Measurements from ENCODE around the gene GRID2. TPM values are rescaled to one million over a fixed set of nuclear protein-coding genes. Genes with fewer than 3 reads are reported as not detected.

GRID2 gene
- polyA plus RNA-seq, 1 of the 3 experiments (the other 2 are of a cell fraction): not detected

DNA sequence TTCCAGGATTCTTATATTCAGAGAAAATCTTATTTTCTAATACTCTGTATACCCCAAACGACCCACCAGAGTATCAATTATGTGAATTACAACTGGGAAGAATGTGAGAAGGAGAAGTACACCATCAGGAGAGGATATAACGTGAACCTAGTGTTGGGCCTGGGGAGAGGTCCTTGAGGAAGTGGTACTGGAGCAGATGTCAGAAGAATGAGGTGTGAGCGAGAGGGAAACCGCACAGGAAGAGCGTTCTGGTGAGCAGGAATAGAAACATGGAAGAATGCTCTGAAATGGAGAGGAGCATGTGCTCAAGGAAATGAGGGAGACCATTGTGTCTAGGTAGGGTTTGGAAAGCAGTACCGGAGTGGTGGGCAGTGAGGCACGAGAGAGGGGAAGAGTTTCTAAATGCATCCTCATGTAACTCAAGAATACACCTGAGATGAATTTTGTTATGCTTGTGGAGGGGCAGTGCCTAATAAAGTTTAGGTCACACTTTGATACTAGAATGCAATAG lies 151.6 kb downstream of the GRID2 start:
- Histone ChIP-seq H4K20me1 (ENCODE audit: insufficient read depth) (no peaks in the 10 kb centered on the region), H3K4me1 (ENCODE audit: control insufficient read depth in 1 of 2, insufficient read depth in 2 of 2, low read depth in 1 of 2, low read length in 1 of 2) (no peaks in the 10 kb centered on the region), H3F3A (replicated peaks; ENCODE audit: insufficient read depth) (no peaks in the 10 kb centered on the region), H3K9ac (no peak overlapping the region), H3K4me2 (no peak overlapping the region), H3K79me2 (ENCODE audit: insufficient read depth) (no peaks in the 10 kb centered on the region), H3K4me3 (ENCODE audit: low read depth in 2 of 2, low read length in 1 of 2) (no peak overlapping the region), H3K27ac (ENCODE audit: low read depth in 2 of 2, low read length in 1 of 2) (no peak overlapping the region), H3K9me3 (no peaks in the 10 kb centered on the region), H2AFZ (ENCODE audit: low read depth) (no peak overlapping the region), H3K27me3 (ENCODE audit: insufficient read depth) (no peaks in the 10 kb centered on the region), H3K36me3 (replicated peaks in 1 of 2; ENCODE audit: control insufficient read depth in 1 of 2, insufficient read depth in 2 of 2, low read length in 1 of 2) (no peaks in the 10 kb centered on the region), H3K9me2 (no peaks in the 10 kb centered on the region)
- ChIA-PET POLR2A (no interaction called here), CTCF (no interaction called here)
- WGBS (ENCODE audit: low lambda C conversion rate): 62% methylated on average over 7 of the region's 7 CpGs
- TF ChIP-seq, protein P1, sequence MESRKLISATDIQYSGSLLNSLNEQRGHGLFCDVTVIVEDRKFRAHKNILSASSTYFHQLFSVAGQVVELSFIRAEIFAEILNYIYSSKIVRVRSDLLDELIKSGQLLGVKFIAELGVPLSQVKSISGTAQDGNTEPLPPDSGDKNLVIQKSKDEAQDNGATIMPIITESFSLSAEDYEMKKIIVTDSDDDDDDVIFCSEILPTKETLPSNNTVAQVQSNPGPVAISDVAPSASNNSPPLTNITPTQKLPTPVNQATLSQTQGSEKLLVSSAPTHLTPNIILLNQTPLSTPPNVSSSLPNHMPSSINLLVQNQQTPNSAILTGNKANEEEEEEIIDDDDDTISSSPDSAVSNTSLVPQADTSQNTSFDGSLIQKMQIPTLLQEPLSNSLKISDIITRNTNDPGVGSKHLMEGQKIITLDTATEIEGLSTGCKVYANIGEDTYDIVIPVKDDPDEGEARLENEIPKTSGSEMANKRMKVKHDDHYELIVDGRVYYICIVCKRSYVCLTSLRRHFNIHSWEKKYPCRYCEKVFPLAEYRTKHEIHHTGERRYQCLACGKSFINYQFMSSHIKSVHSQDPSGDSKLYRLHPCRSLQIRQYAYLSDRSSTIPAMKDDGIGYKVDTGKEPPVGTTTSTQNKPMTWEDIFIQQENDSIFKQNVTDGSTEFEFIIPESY (IDR thresholded peaks at IDR 0.05; ENCODE audit: borderline replicate concordance, low read depth): no peak
- TF ChIP-seq MEF2A (IDR thresholded peaks at IDR 0.05; ENCODE audit: borderline replicate concordance, low read depth): no peak
- TF ChIP-seq, protein P2, sequence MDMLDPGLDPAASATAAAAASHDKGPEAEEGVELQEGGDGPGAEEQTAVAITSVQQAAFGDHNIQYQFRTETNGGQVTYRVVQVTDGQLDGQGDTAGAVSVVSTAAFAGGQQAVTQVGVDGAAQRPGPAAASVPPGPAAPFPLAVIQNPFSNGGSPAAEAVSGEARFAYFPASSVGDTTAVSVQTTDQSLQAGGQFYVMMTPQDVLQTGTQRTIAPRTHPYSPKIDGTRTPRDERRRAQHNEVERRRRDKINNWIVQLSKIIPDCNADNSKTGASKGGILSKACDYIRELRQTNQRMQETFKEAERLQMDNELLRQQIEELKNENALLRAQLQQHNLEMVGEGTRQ (IDR thresholded peaks at IDR 0.05; ENCODE audit: borderline replicate concordance, low read depth, low read length): no peak
- TF ChIP-seq, protein P3, sequence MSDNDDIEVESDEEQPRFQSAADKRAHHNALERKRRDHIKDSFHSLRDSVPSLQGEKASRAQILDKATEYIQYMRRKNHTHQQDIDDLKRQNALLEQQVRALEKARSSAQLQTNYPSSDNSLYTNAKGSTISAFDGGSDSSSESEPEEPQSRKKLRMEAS (IDR thresholded peaks at IDR 0.05; ENCODE audit: low read depth): no peak
- no peak for TF ChIP-seq EZH2phosphoT487 (IDR thresholded peaks at IDR 0.05; ENCODE audit: borderline replicate concordance, low read depth)
- no peak for TF ChIP-seq FOSL2 (IDR thresholded peaks at IDR 0.05; ENCODE audit: borderline replicate concordance, low read depth)
- no peak for TF ChIP-seq RAD21 (IDR thresholded peaks at IDR 0.05; ENCODE audit: low read length)
- TF ChIP-seq RXRA (IDR thresholded peaks at IDR 0.05; ENCODE audit: borderline replicate concordance, low read depth): no peak
- no peak for TF ChIP-seq EP300 (IDR thresholded peaks at IDR 0.05; ENCODE audit: borderline replicate concordance in 1 of 2, low read depth in 1 of 2, low read length in 1 of 2)
- no peak for TF ChIP-seq YY1 (IDR thresholded peaks at IDR 0.05; ENCODE audit: low read depth)
- no peak for TF ChIP-seq RFX5 (IDR thresholded peaks at IDR 0.05; ENCODE audit: low read length)
- TF ChIP-seq JUND (IDR thresholded peaks at IDR 0.05): no peak
- TF ChIP-seq RCOR1 (IDR thresholded peaks at IDR 0.05; ENCODE audit: low read length): no peak
- TF ChIP-seq, protein P4, sequence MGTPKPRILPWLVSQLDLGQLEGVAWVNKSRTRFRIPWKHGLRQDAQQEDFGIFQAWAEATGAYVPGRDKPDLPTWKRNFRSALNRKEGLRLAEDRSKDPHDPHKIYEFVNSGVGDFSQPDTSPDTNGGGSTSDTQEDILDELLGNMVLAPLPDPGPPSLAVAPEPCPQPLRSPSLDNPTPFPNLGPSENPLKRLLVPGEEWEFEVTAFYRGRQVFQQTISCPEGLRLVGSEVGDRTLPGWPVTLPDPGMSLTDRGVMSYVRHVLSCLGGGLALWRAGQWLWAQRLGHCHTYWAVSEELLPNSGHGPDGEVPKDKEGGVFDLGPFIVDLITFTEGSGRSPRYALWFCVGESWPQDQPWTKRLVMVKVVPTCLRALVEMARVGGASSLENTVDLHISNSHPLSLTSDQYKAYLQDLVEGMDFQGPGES (IDR thresholded peaks at IDR 0.05; ENCODE audit: low read depth, low read length): no peak
- no peak for DNase-seq

Measured in SK-N-SH (cell line).